ENCODE results near the gene INSYN2B.
A peak's percentile ranks its signal among the peaks of the same experiment; 100 is the strongest.

INSYN2B gene

GRCh38 chr5:169861433-169861832, 118.9 kb downstream of the INSYN2B start:
- no peak for TF ChIP-seq MAX (IDR thresholded peaks at IDR 0.05; ENCODE audit: low read depth, low read length)
- TF ChIP-seq CTCF (IDR thresholded peaks at IDR 0.05; ENCODE audit: low read depth, low read length), result no peak
- no peak for TF ChIP-seq MYC (IDR thresholded peaks at IDR 0.05; ENCODE audit: low read depth, low read length)
- TF ChIP-seq POLR2A (IDR thresholded peaks at IDR 0.05; ENCODE audit: extremely low read depth, insufficient read length), result no peak
- DNase-seq (ENCODE audit: low read depth), result no peak
- H3K4me3 ChIP-seq (ENCODE audit: low read depth, low read length), result no peak overlapping the region

GRCh38 chr5:169860585-169860984, 119.7 kb downstream of the INSYN2B start:
- no peak overlapping the region for H3K4me3 ChIP-seq (ENCODE audit: low read depth, low read length)
- TF ChIP-seq CTCF (IDR thresholded peaks at IDR 0.05; ENCODE audit: low read depth, low read length) (no peak), MYC (IDR thresholded peaks at IDR 0.05; ENCODE audit: low read depth, low read length) (no peak), MAX (IDR thresholded peaks at IDR 0.05; ENCODE audit: low read depth, low read length) (no peak), POLR2A (IDR thresholded peaks at IDR 0.05; ENCODE audit: extremely low read depth, insufficient read length) (no peak)
- no peak for DNase-seq (ENCODE audit: low read depth)

GRCh38 chr5:169856571-169856970, 123.7 kb downstream of the INSYN2B start:
- no peak for TF ChIP-seq CTCF (IDR thresholded peaks at IDR 0.05; ENCODE audit: low read depth, low read length)
- no peak for TF ChIP-seq MAX (IDR thresholded peaks at IDR 0.05; ENCODE audit: low read depth, low read length)
- no peak for TF ChIP-seq MYC (IDR thresholded peaks at IDR 0.05; ENCODE audit: low read depth, low read length)
- TF ChIP-seq POLR2A (IDR thresholded peaks at IDR 0.05; ENCODE audit: extremely low read depth, insufficient read length), result no peak
- peak; percentile 60 for DNase-seq (ENCODE audit: low read depth)
- no peak overlapping the region for H3K4me3 ChIP-seq (ENCODE audit: low read depth, low read length)

GRCh38 chr5:169851321-169851850, 128.9 kb downstream of the INSYN2B start:
- DNase-seq (ENCODE audit: low read depth), result no peak
- no peak overlapping the region for H3K4me3 ChIP-seq (ENCODE audit: low read depth, low read length)

GRCh38 chr5:169850409-169850808, 129.9 kb downstream of the INSYN2B start:
- DNase-seq (ENCODE audit: low read depth), result peak; percentile 29
- H3K4me3 ChIP-seq (ENCODE audit: low read depth, low read length), result no peak overlapping the region
- TF ChIP-seq POLR2A (IDR thresholded peaks at IDR 0.05; ENCODE audit: extremely low read depth, insufficient read length) (no peak), CTCF (IDR thresholded peaks at IDR 0.05; ENCODE audit: low read depth, low read length) (no peak), MYC (IDR thresholded peaks at IDR 0.05; ENCODE audit: low read depth, low read length) (no peak), MAX (IDR thresholded peaks at IDR 0.05; ENCODE audit: low read depth, low read length) (no peak)

More at GRCh38 chr5:169851321-169851850, 128.9 kb downstream of the INSYN2B start:
- no peak for TF ChIP-seq CTCF (IDR thresholded peaks at IDR 0.05; ENCODE audit: low read depth, low read length)
- TF ChIP-seq MYC (IDR thresholded peaks at IDR 0.05; ENCODE audit: low read depth, low read length), result no peak
- TF ChIP-seq MAX (IDR thresholded peaks at IDR 0.05; ENCODE audit: low read depth, low read length), result no peak
- no peak for TF ChIP-seq POLR2A (IDR thresholded peaks at IDR 0.05; ENCODE audit: extremely low read depth, insufficient read length)
